Skeletal muscle cell (primary cell): Measurements from ENCODE around the gene CCNF.
"Not testable (repeated sequence)": the region's sequence is repeated elsewhere in the genome, so short reads cannot be mapped to it uniquely, and the experiment has no call there.

Experiments used
- DNase-seq: peaks from one replicate; pipeline ENCODE4 v3.0.0-alpha.2; 2010; ENCODE audit warnings: low read depth
- H3K4me3 ChIP-seq: 2 replicates; pipeline ENCODE4 v1.5.1; 2011; ENCODE audit warnings: low read depth, mild to moderate bottlenecking, control low read depth, low read length, moderate library complexity

CCNF gene, protein sequence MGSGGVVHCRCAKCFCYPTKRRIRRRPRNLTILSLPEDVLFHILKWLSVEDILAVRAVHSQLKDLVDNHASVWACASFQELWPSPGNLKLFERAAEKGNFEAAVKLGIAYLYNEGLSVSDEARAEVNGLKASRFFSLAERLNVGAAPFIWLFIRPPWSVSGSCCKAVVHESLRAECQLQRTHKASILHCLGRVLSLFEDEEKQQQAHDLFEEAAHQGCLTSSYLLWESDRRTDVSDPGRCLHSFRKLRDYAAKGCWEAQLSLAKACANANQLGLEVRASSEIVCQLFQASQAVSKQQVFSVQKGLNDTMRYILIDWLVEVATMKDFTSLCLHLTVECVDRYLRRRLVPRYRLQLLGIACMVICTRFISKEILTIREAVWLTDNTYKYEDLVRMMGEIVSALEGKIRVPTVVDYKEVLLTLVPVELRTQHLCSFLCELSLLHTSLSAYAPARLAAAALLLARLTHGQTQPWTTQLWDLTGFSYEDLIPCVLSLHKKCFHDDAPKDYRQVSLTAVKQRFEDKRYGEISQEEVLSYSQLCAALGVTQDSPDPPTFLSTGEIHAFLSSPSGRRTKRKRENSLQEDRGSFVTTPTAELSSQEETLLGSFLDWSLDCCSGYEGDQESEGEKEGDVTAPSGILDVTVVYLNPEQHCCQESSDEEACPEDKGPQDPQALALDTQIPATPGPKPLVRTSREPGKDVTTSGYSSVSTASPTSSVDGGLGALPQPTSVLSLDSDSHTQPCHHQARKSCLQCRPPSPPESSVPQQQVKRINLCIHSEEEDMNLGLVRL

DNA sequence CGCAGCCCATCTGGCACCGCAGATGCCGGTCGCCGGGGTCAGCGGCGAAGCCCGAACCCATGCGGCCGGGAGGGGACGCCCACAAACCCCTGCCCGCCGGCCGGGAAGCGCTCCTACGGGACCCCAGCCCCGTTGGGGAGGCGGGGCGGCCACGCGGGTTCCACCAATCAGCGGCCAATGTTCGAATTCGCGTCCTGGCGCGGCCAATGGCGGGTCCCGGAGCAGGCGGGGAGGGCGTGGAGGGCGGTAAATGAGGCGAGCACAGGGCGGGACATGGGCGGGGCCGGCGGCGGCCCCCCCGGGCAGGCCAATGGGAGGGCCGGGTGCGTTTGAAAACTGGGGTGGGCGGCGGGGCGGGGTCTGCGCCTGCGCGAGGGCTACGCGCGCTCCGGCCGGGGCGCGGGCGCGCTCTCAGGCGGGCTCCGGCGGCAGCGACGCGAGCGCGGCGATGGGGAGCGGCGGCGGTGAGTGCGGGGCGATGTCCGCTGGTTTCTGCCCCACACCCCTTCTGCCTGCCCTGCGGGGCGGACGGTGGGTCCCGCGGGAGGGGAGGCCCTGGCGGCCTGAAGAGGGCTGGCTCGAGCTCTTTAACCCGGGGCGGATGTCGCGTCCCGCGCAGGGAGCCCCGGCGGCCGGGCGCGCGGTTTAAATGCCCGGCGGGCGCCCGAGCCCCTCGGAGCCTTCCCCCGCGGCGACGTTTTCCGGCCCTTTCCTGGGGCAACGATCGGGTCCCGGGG lies at the start of gene CCNF:
Gene CCNF (plus strand): TSS at position 414 of the 737 bp plus-strand sequence. CDS start 35 bp downstream, at position 449.
- H3K4me3 ChIP-seq = peak within 1 kb of the TSS; percentile 74
- peak; percentile 80 for DNase-seq

DNA sequence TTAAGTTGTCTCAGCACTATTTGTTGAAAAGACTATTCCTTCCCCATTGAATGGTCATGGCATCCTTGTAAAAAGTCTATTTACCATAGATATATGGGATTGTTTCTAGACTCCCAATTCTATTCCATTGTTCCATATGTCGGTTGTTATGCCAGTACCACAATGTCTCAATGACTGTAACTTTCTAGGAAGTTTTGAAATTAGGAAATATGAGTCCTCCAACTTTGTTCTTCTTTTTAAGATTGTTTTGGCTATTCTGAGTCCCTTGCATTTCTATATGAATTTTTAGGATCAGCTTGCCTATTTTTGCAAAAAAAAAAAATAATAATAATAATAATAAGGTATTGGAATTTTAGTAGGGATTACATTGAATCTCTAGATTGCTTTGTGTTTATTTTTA lies 45.7 kb upstream of the CCNF start:
- no peak for DNase-seq
- no peak overlapping the region for H3K4me3 ChIP-seq

- no peak for DNase-seq
- H3K4me3 ChIP-seq = no peak overlapping the region
Measured at GRCh38 chr16:2384426-2384825, 44.8 kb upstream of the CCNF start.

DNA sequence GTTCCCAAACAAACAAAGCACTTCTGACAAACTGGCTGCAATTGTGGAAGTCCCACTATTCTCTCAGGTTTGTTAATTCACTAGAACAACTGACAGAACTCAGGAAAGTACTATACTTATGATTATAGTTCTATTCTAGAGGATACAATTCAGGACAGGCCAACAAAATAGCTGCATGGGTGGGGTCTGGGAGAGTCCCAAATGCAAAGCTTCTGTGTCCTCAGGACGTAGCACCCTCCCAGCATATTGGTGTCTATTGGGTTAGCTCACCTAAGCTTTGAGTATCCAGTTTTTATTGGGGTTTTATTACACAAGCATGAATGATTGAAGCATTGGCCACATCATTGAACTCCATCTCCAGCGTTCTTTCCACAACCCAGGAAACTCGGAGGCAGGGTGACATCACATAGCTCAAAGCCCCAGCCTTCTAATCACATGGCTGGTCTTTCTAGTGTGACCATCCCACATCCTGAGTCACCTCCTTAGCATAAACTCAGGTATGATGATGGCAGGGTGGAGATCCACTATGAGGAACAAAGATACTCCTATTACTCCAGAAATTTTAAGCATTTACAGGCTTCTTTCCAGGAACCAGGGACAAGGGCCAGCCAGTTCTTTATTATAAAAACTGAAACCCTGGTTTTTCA lies 43.9 kb upstream of the CCNF start:
- no peak for DNase-seq
- H3K4me3 ChIP-seq = no peak overlapping the region

DNA sequence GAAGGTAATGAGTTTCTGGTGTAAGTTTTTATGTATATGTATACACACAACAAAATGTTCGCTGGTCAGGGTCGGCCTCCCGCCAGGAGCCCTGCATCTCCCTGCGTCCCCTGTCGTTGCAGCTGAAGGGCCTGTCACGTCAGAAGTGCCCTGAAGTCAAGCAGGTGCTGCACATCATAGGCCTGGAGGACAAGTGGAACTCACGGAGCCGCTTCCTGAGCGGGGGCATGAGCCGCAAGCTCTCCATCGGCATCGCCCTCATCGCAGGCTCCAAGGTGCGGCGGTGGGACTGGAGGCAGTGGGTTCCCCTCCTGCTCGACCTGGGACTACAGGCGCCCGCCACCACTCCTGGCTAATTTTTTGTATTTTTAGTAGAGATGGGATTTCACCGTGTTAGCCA lies 43.3 kb upstream of the CCNF start:
- not testable (repeated sequence) for H3K4me3 ChIP-seq, DNase-seq

GRCh38 chr16:2386990-2387389 lies 42.3 kb upstream of the CCNF start:
- H3K4me3 ChIP-seq = no peak overlapping the region
- DNase-seq = no peak

- DNase-seq = no peak
- H3K4me3 ChIP-seq = no peak overlapping the region
Measured at GRCh38 chr16:2388139-2388874, 40.9 kb upstream of the CCNF start.

DNA sequence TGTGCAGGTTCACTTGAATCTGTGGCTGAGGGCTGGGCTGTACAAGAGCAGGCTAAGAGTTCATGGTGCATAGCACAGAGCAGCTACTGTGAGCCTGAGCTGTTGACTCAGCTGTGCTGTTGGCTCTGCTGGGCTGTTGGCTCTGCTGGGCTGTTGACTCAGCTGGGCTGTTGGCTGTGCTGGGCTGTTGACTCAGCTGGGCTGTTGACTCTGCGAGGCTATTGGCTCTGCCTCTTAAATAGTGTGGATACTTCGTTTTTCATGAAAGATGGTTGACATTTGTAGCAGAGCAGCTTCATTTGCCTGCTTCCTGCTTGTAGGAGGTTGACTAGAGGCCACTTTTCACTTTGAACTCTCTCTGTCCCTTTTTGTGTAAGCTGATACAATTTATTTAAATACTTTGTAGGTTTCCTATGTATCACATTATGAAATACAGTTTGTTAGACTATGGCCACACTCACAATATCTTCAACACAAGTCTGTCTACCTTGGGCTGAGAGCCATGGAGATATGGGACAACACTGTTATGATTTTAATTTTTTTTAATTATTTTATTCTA lies 40.3 kb upstream of the CCNF start:
- no peak overlapping the region for H3K4me3 ChIP-seq
- DNase-seq = peak; percentile 54

DNA sequence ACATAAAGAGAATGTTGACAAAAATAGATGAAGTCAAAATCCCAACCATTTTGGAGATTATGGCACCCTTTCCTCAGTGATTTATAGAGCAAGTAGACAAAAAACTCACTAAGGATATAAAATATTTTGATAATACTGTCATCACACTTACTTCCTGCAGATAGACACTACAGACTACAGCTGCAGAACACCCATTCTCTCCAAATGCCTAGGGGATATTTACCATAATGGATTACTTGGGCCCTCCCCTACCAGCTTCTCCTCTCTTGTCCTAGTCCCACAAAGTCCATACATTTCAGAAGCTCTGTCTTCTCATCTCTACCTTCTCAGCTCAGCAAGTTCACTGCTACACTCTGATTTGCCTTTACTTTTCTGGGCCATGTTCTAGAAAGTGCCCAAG lies 37.2 kb upstream of the CCNF start:
- no peak overlapping the region for H3K4me3 ChIP-seq
- DNase-seq = no peak

- no peak overlapping the region for H3K4me3 ChIP-seq
- no peak for DNase-seq
Measured at GRCh38 chr16:2398520-2398919, 30.7 kb upstream of the CCNF start.

GRCh38 chr16:2404099-2404498 lies 25.1 kb upstream of the CCNF start:
- H3K4me3 ChIP-seq = no peak overlapping the region
- DNase-seq = no peak

GRCh38 chr16:2415085-2415484 lies 14.2 kb upstream of the CCNF start:
- DNase-seq = no peak
- H3K4me3 ChIP-seq = no peak overlapping the region

DNA sequence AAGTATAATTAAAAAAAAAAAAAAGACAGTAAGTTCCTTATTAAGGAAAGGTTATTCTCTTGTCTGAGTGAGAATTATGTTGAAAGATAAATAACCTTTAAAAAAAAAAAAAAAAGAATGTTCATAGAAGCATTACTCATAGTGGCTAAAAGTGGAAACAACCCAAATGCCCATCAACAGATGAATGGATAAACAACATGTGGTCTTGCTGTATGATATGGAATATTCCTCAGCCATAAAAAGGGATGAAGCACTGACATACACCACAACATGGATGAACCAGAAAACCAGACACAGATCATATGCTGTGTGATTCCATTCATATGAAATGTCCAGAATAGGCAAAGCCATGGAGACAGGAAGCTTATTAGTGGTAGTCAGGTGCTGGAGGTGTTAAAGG lies 9.2 kb upstream of the CCNF start:
- no peak for DNase-seq
- H3K4me3 ChIP-seq = no peak overlapping the region

DNA sequence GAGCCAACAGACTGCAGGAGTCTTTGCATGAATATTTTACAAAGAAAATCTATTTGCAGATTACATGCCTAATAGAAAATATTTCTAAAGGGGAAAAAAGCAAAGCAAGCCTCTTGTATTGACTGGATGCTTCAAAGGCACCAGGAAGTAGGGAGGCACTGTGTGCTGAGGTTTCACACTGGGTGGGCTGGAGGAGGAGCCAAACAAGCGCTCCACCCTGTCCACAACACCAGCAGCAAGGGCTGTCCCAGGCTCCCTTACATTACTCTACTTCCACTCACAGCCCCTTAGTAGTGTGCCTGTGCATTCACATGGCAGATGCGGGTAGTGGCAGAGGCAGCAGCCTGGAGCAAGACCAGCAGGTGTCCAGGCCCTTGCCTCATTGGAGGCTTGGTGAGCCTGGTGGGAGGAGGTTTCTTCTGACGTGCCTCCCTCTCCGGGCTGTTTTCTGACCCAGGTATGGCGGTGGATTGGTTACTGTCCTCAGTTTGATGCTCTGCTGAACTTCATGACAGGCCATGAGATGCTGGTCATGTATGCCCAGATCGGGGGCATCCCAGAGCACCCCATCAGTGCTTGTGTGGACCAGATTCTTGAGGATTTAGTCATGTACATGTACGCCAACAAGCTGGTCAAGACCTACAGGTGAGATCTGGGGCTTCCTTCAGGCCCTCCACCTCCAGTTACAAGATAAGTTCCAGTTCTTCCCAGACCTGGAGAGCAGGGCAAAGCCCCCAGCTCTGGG lies 7.0 kb upstream of the CCNF start:
- no peak for DNase-seq
- no peak overlapping the region for H3K4me3 ChIP-seq

GRCh38 chr16:2424061-2425007 lies 4.9 kb upstream of the CCNF start:
- no peak for DNase-seq

GRCh38 chr16:2425008-2425518 lies 4.2 kb upstream of the CCNF start:
- DNase-seq = no peak
- H3K4me3 ChIP-seq = no peak overlapping the region

More at GRCh38 chr16:2424061-2425007, 4.9 kb upstream of the CCNF start:
- H3K4me3 ChIP-seq = no peak overlapping the region
